ENCODE measurements around the gene ENOPH1.
"Not testable (repeated sequence)": the region's sequence is repeated elsewhere in the genome, so short reads cannot be mapped to it uniquely, and the experiment has no call there.

ENOPH1 gene

GRCh38 chr4:82469791-82470345 is 39.5 kb downstream of the ENOPH1 start:
- H3K4me2 ChIP-seq (ENCODE audit: low read length) = no peak overlapping the region
- no peaks in the 10 kb centered on the region for H4K20me1 ChIP-seq (ENCODE audit: insufficient read depth, low read length)
- no peaks in the 10 kb centered on the region for H3K9me2 ChIP-seq (ENCODE audit: low read depth, low read length)
- H3K36me3 ChIP-seq (ENCODE audit: insufficient read depth, low read length) = peaks cover 19% of the 10 kb centered on the region
- no peak for TF ChIP-seq CTCF (IDR thresholded peaks at IDR 0.05; ENCODE audit: low read length)
- TF ChIP-seq EZH2 (IDR thresholded peaks at IDR 0.05; ENCODE audit: borderline replicate concordance, low read length) = no peak
- H3F3A ChIP-seq (ENCODE audit: insufficient read depth, low read length) = no peaks in the 10 kb centered on the region
- H3K27me3 ChIP-seq (ENCODE audit: insufficient read depth, low read length) = no peaks in the 10 kb centered on the region
- H3K27ac ChIP-seq (ENCODE audit: low read depth, low read length, poor library complexity, severe bottlenecking) = no peak overlapping the region
- H3K9ac ChIP-seq (ENCODE audit: low read length) = no peak overlapping the region
- no peak overlapping the region for H3K4me3 ChIP-seq (ENCODE audit: low read depth, low read length, poor library complexity, severe bottlenecking)
- H3K4me1 ChIP-seq (ENCODE audit: insufficient read depth, low read length, severe bottlenecking) = no peaks in the 10 kb centered on the region
- H2AFZ ChIP-seq (ENCODE audit: low read length) = no peak overlapping the region
- H3K79me2 ChIP-seq (ENCODE audit: insufficient read depth, low read length) = no peaks in the 10 kb centered on the region
- no peaks in the 10 kb centered on the region for H3K9me3 ChIP-seq (ENCODE audit: low read length)

GRCh38 chr4:82473080-82473479 is 42.7 kb downstream of the ENOPH1 start:
- H3F3A ChIP-seq (ENCODE audit: insufficient read depth, low read length); H3K4me2 ChIP-seq (ENCODE audit: low read length); H4K20me1 ChIP-seq (ENCODE audit: insufficient read depth, low read length); H3K9me2 ChIP-seq (ENCODE audit: low read depth, low read length); H3K4me1 ChIP-seq (ENCODE audit: insufficient read depth, low read length, severe bottlenecking); H2AFZ ChIP-seq (ENCODE audit: low read length); H3K9ac ChIP-seq (ENCODE audit: low read length); H3K4me3 ChIP-seq (ENCODE audit: low read depth, low read length, poor library complexity, severe bottlenecking); H3K9me3 ChIP-seq (ENCODE audit: low read length); H3K27me3 ChIP-seq (ENCODE audit: insufficient read depth, low read length); H3K27ac ChIP-seq (ENCODE audit: low read depth, low read length, poor library complexity, severe bottlenecking); H3K79me2 ChIP-seq (ENCODE audit: insufficient read depth, low read length); H3K36me3 ChIP-seq (ENCODE audit: insufficient read depth, low read length): not testable (repeated sequence)

- no peaks in the 10 kb centered on the region for H3K27me3 ChIP-seq (ENCODE audit: insufficient read depth, low read length)
- H3K79me2 ChIP-seq (ENCODE audit: insufficient read depth, low read length) = no peaks in the 10 kb centered on the region
- TF ChIP-seq CTCF (IDR thresholded peaks at IDR 0.05; ENCODE audit: low read length) (no peak), EZH2 (IDR thresholded peaks at IDR 0.05; ENCODE audit: borderline replicate concordance, low read length) (no peak)
- H3K4me3 ChIP-seq (ENCODE audit: low read depth, low read length, poor library complexity, severe bottlenecking) = no peak overlapping the region
- H3K4me1 ChIP-seq (ENCODE audit: insufficient read depth, low read length, severe bottlenecking) = no peaks in the 10 kb centered on the region
- no peaks in the 10 kb centered on the region for H4K20me1 ChIP-seq (ENCODE audit: insufficient read depth, low read length)
- H3K9me3 ChIP-seq (ENCODE audit: low read length) = no peaks in the 10 kb centered on the region
- no peak overlapping the region for H3K9ac ChIP-seq (ENCODE audit: low read length)
- no peak overlapping the region for H2AFZ ChIP-seq (ENCODE audit: low read length)
- no peak overlapping the region for H3K27ac ChIP-seq (ENCODE audit: low read depth, low read length, poor library complexity, severe bottlenecking)
- no peak overlapping the region for H3K4me2 ChIP-seq (ENCODE audit: low read length)
- no peaks in the 10 kb centered on the region for H3K9me2 ChIP-seq (ENCODE audit: low read depth, low read length)
- H3F3A ChIP-seq (ENCODE audit: insufficient read depth, low read length) = no peaks in the 10 kb centered on the region
- H3K36me3 ChIP-seq (ENCODE audit: insufficient read depth, low read length) = 0 out of 2 replicates have a peak, but pooled peaks cover 3% of the 10 kb centered on the region
These were observed 43.3 kb downstream of the ENOPH1 start for GRCh38 chr4:82473621-82474164.

GRCh38 chr4:82475931-82476330 is 45.5 kb downstream of the ENOPH1 start:
- H3K27me3 ChIP-seq (ENCODE audit: insufficient read depth, low read length); H3K9ac ChIP-seq (ENCODE audit: low read length); H3K36me3 ChIP-seq (ENCODE audit: insufficient read depth, low read length); H3K79me2 ChIP-seq (ENCODE audit: insufficient read depth, low read length); H3K4me2 ChIP-seq (ENCODE audit: low read length); H3K9me3 ChIP-seq (ENCODE audit: low read length); H4K20me1 ChIP-seq (ENCODE audit: insufficient read depth, low read length); H3K4me1 ChIP-seq (ENCODE audit: insufficient read depth, low read length, severe bottlenecking); H3K4me3 ChIP-seq (ENCODE audit: low read depth, low read length, poor library complexity, severe bottlenecking); H3F3A ChIP-seq (ENCODE audit: insufficient read depth, low read length); H3K27ac ChIP-seq (ENCODE audit: low read depth, low read length, poor library complexity, severe bottlenecking); H2AFZ ChIP-seq (ENCODE audit: low read length); H3K9me2 ChIP-seq (ENCODE audit: low read depth, low read length): not testable (repeated sequence)

GRCh38 chr4:82477469-82477868 is 47.1 kb downstream of the ENOPH1 start:
- not testable (repeated sequence) for H3F3A ChIP-seq (ENCODE audit: insufficient read depth, low read length); H3K4me1 ChIP-seq (ENCODE audit: insufficient read depth, low read length, severe bottlenecking); H4K20me1 ChIP-seq (ENCODE audit: insufficient read depth, low read length); H3K79me2 ChIP-seq (ENCODE audit: insufficient read depth, low read length); H2AFZ ChIP-seq (ENCODE audit: low read length); H3K9ac ChIP-seq (ENCODE audit: low read length); H3K9me2 ChIP-seq (ENCODE audit: low read depth, low read length); H3K36me3 ChIP-seq (ENCODE audit: insufficient read depth, low read length); H3K27me3 ChIP-seq (ENCODE audit: insufficient read depth, low read length); H3K4me2 ChIP-seq (ENCODE audit: low read length); H3K27ac ChIP-seq (ENCODE audit: low read depth, low read length, poor library complexity, severe bottlenecking); H3K9me3 ChIP-seq (ENCODE audit: low read length); H3K4me3 ChIP-seq (ENCODE audit: low read depth, low read length, poor library complexity, severe bottlenecking)
